NOMO-1 treated with dmso at 0.1 percent for 144 hours (cell line): ENCODE data around the gene CELF4.

Experiments used
- DNase-seq: peaks from one replicate; lab custom pipeline; 2025; ENCODE audit not compliant: unreplicated experiment; lab: John Stamatoyannopoulos, UW

The CELF4 gene

GRCh38 chr18:37565101-37565976, at the start of gene CELF4:
Gene CELF4, minus strand, starts transcription at chr18:37565798.
- no peak for DNase-seq

GRCh38 chr18:37613253-37613565, 47.6 kb upstream of the CELF4 start:
- no peak for DNase-seq

- DNase-seq, result no peak
These were observed 47.1 kb upstream of the CELF4 start for GRCh38 chr18:37612524-37613252.

GRCh38 chr18:37611614-37612279, 46.1 kb upstream of the CELF4 start:
- DNase-seq, result no peak

- no peak for DNase-seq
These were observed 43.3 kb upstream of the CELF4 start for GRCh38 chr18:37608876-37609275.

- DNase-seq, result no peak
These were observed 41.7 kb upstream of the CELF4 start for GRCh38 chr18:37607281-37607680.

- no peak for DNase-seq
These were observed 38.4 kb upstream of the CELF4 start for GRCh38 chr18:37604032-37604431.

- no peak for DNase-seq
These were observed 33.6 kb upstream of the CELF4 start for GRCh38 chr18:37598966-37599896.

GRCh38 chr18:37598396-37598795, 32.8 kb upstream of the CELF4 start:
- DNase-seq, result no peak

- no peak for DNase-seq
These were observed 24.7 kb upstream of the CELF4 start for GRCh38 chr18:37590346-37590745.

GRCh38 chr18:37588289-37588688, 22.7 kb upstream of the CELF4 start:
- no peak for DNase-seq

- DNase-seq, result no peak
These were observed 21.1 kb upstream of the CELF4 start for GRCh38 chr18:37586656-37587225.

- DNase-seq, result no peak
These were observed 19.5 kb upstream of the CELF4 start for GRCh38 chr18:37584952-37585695.

- no peak for DNase-seq
These were observed 18.6 kb upstream of the CELF4 start for GRCh38 chr18:37584217-37584616.

- DNase-seq, result no peak
These were observed 16.7 kb upstream of the CELF4 start for GRCh38 chr18:37582261-37582660.

GRCh38 chr18:37578886-37579513, 13.4 kb upstream of the CELF4 start:
- no peak for DNase-seq

- DNase-seq, result no peak
These were observed 12.6 kb upstream of the CELF4 start for GRCh38 chr18:37578182-37578678.

GRCh38 chr18:37577051-37577611, 11.5 kb upstream of the CELF4 start:
- no peak for DNase-seq

GRCh38 chr18:37575646-37576045, 10.0 kb upstream of the CELF4 start:
- DNase-seq, result no peak
